RWPE2 (cell line): ENCODE data around the gene TCFL5.

Experiments used
- ATAC-seq: fragments of 200-7000 bp; cut with Tn5 transposase; 3 replicates; pipeline ENCODE4 v1.9.1; 2021; ENCODE audit warnings: low read depth
- DNase-seq: peaks from one replicate; pipeline ENCODE4 v3.0.0-alpha.2; 2020; ENCODE audit warnings: low spot score
- H3K27ac ChIP-seq: fragments of 450-650 bp; 2 replicates; pipeline ENCODE4 v1.5.1; 2017; ENCODE audit warnings: mild to moderate bottlenecking; ENCODE audit not compliant: poor library complexity, severe bottlenecking
- H3K27me3 ChIP-seq: fragments of 250-450 bp; sonication (Bioruptor Pico); 2 replicates; pipeline ENCODE4 v1.5.1; 2021; ENCODE audit warnings: mild to moderate bottlenecking, moderate library complexity; ENCODE audit not compliant: insufficient read depth, poor library complexity, severe bottlenecking
- H3K36me3 ChIP-seq: fragments of 250-450 bp; sonication (Bioruptor Pico); 2 replicates; pipeline ENCODE4 v1.5.1; 2020; ENCODE audit warnings: low read depth, mild to moderate bottlenecking, moderate library complexity
- H3K4me1 ChIP-seq: fragments of 250-450 bp; sonication (Bioruptor Pico); 2 replicates; pipeline ENCODE4 v1.5.1; 2021; ENCODE audit warnings: mild to moderate bottlenecking, moderate library complexity; ENCODE audit not compliant: insufficient read depth, poor library complexity, severe bottlenecking
- H3K4me3 ChIP-seq: fragments of 250-450 bp; sonication (Bioruptor Pico); 2 replicates; pipeline ENCODE4 v1.5.1; 2021; ENCODE audit warnings: mild to moderate bottlenecking, moderate library complexity; ENCODE audit not compliant: severe bottlenecking
- H3K9me3 ChIP-seq: fragments of 250-450 bp; sonication (Bioruptor Pico); 2 replicates; pipeline ENCODE4 v1.5.1; 2021; ENCODE audit warnings: mild to moderate bottlenecking, moderate library complexity; ENCODE audit not compliant: severe bottlenecking
- TF ChIP-seq, protein P1 (sequence below): fragments of 450-650 bp; IDR thresholded peaks from one replicate; pipeline ENCODE4 v1.5.1; 2017; ENCODE audit warnings: mild to moderate bottlenecking, moderate library complexity; ENCODE audit not compliant: poor library complexity, severe bottlenecking

Gene TCFL5

DNA sequence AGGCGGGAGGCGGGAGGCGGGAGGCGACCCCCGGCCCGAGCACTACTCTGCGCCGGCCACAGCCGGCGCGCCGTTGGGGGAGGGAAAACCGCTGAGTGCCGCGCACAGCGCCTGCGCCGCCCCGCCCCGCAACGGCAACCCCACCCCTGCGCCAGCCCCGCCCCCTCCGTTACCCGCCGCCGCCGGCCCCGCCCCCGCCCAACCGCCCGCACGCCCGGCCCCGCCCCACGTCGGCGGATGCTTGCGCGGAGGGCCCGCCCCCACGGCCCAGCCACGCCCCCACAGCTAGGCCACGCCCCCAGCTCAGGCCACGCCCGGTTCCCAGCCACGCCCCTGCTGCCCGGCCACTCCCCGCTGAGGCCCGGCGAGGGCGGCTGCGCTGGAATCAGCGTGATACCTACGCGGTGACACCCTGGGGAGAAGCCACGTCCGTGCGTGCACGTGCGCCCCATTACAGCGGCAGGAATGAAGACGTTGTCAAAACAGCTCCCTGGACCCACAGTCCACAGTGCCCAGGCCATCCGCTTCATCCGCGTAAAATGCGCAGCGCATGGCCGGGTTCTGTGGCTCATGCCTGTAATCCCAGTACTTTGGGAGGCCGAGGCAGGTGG is at the start of gene TCFL5:
Gene TCFL5 (minus strand): TSS at position 97 of the 611 bp plus-strand sequence. CDS start 152 bp downstream, outside the sequence.
- Histone ChIP-seq H3K4me3 (peak within 1 kb of the TSS; percentile 97), H3K36me3 (peaks cover 13% of the 10 kb centered on the region), H3K27me3 (no peaks in the 10 kb centered on the region), H3K27ac (peak within 1 kb of the TSS; percentile 32), H3K4me1 (peaks cover 17% of the 10 kb centered on the region), H3K9me3 (no peaks in the 10 kb centered on the region)
- ATAC-seq (peak; percentile 60), DNase-seq (peak; percentile 98)
- TF ChIP-seq, protein P1, sequence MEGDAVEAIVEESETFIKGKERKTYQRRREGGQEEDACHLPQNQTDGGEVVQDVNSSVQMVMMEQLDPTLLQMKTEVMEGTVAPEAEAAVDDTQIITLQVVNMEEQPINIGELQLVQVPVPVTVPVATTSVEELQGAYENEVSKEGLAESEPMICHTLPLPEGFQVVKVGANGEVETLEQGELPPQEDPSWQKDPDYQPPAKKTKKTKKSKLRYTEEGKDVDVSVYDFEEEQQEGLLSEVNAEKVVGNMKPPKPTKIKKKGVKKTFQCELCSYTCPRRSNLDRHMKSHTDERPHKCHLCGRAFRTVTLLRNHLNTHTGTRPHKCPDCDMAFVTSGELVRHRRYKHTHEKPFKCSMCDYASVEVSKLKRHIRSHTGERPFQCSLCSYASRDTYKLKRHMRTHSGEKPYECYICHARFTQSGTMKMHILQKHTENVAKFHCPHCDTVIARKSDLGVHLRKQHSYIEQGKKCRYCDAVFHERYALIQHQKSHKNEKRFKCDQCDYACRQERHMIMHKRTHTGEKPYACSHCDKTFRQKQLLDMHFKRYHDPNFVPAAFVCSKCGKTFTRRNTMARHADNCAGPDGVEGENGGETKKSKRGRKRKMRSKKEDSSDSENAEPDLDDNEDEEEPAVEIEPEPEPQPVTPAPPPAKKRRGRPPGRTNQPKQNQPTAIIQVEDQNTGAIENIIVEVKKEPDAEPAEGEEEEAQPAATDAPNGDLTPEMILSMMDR, result no peak

DNA sequence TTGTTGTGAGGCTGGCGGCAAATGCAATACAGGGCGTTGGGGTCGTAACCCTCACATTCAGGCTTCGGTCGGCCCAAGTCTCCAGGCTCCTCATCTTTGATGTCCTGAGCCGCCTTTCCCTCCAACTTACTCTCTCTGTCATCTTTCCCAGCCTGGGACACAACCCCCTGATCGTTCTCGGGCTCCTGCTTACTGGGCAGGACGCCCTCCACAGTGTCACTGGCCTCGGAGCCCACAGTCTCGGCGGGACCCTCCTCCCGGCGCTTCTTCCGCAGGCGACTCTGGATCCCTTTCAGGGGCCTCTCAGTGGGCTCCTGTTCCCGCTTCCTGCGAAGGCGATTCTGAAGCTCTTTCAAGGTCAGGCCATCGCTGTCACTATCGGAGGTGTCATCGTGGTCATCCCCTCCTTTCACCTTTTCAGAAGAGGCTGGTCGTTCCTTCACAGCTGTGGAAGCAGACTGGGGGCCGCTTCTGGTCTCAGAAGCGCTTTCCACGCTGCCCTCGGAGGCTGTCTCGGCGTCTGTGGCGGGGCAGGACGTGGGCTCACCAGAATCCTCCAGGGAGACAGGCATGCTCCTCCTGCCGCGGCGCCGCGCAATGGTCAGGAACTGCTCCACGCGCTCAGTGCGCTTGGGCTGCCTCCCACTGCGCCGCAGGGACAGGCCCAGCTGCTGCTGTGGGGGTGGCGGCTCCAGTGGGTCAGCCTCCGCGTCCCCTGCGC is 49.3 kb upstream of the TCFL5 start:
- ATAC-seq (no peak), DNase-seq (peak; percentile 82)
- Histone ChIP-seq H3K27me3 (no peaks in the 10 kb centered on the region), H3K9me3 (no peaks in the 10 kb centered on the region), H3K36me3 (peaks cover 100% of the 10 kb centered on the region), H3K27ac (no peak overlapping the region), H3K4me3 (no peak overlapping the region), H3K4me1 (no peaks in the 10 kb centered on the region)
- TF ChIP-seq, protein P1, result no peak

DNA sequence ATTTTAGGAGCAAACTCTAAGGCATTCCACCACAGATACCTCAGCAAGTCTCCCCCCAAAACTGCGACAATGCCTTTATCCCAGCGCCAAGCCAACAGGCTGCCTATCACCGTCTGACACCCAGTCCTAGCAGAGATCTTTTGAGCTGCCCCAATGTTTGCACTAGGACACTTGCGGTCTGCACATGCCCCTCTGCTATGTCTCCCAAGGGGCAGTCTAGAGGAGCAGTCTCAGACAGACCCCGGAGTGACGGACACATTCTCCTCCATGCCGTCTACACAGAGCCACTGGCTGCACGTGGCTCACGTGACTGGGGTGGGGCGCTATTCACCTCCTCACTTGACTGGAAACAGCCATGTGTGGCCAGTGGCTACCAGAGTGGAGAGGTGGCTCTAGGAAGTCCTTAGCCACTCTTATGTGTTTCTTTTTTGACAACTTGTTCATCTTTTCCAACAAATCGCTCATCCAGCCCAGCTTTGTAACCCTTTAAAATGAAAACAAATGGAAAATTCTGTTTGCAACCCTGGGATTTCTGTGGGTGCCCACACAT is 48.7 kb upstream of the TCFL5 start:
- Histone ChIP-seq H3K9me3 (no peaks in the 10 kb centered on the region), H3K27ac (no peak overlapping the region), H3K4me3 (no peak overlapping the region), H3K27me3 (no peaks in the 10 kb centered on the region), H3K36me3 (peaks cover 100% of the 10 kb centered on the region), H3K4me1 (no peaks in the 10 kb centered on the region)
- TF ChIP-seq, protein P1, result no peak
- ATAC-seq (no peak), DNase-seq (peak; percentile 77)

DNA sequence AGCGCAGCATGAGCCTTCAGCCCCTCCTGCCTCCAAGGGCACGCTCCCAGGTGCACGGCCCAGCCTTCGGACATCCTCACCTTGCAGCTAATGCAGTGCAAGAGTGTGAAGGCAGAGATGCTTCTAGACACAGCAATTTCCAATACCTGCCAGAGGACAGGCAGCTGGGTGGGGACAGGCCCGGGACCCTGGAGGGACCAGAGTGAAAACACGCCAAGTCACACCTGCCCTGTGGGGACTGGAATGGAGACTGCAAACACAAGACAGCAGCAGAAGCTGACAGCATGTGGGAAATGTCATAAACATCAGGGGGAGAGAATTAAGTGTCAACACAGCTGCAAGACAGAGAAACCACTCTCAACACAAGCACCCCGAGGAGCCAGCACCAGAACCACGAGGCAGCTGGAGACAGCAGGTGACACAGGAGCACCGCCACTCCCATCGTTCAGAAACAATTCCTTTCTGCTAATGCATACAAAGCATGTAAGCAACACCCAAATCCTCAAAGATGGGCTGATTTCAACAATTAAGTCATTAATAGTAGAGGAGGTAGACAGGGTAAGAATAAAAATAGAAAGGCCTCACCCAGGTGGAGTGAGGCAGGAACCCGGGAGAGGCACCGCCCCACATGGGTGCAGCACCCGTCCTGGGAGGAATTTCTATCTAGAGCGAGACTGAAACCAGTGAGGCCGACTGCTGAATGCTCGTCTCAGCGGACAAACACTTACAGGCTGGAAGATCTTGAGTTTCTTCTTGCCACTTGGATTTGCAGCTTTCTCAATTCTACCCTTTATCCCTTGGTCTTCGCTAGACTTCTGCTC is 47.6 kb upstream of the TCFL5 start:
- ATAC-seq, result no peak
- Histone ChIP-seq H3K27me3 (no peaks in the 10 kb centered on the region), H3K4me3 (no peak overlapping the region), H3K36me3 (peaks cover 100% of the 10 kb centered on the region), H3K27ac (no peak overlapping the region), H3K9me3 (no peaks in the 10 kb centered on the region), H3K4me1 (no peaks in the 10 kb centered on the region)
- TF ChIP-seq, protein P1, result no peak
- peak; percentile 78 for DNase-seq
